WTC11 (cell line): Measurements from ENCODE around the gene TPST2.

ENCODE experiments used
- CREB1 ChIP-seq: sonication (generic); formaldehyde crosslinking; IDR thresholded peaks from 2 replicates; pipeline ENCODE4 v1.8.0; 2023; ENCODE audit warnings: mild to moderate bottlenecking, missing genetic modification reagents
- CTCF ChIP-seq: fragments of 200-600 bp; IDR thresholded peaks from 2 replicates; pipeline ENCODE4 v1.8.0; 2022; ENCODE audit warnings: antibody characterized with exemption
- FOXJ3 ChIP-seq: sonication (generic); formaldehyde crosslinking; IDR thresholded peaks from 2 replicates; pipeline ENCODE4 v1.9.0; 2021; ENCODE audit warnings: missing genetic modification reagents, mild to moderate bottlenecking, borderline replicate concordance
- FOXP1 ChIP-seq: sonication (generic); formaldehyde crosslinking; IDR thresholded peaks from 2 replicates; pipeline ENCODE4 v1.8.0; 2022; ENCODE audit warnings: missing genetic modification reagents, mild to moderate bottlenecking, moderate library complexity, borderline replicate concordance
- KAT7 ChIP-seq: sonication (generic); formaldehyde crosslinking; IDR thresholded peaks from 2 replicates; pipeline ENCODE4 v1.8.1; 2023; ENCODE audit warnings: missing genetic modification reagents, mild to moderate bottlenecking, borderline replicate concordance
- SMAD3 ChIP-seq: sonication (generic); formaldehyde crosslinking; IDR thresholded peaks from 2 replicates; pipeline ENCODE4 v1.8.0; 2022; ENCODE audit warnings: missing genetic modification reagents, mild to moderate bottlenecking, borderline replicate concordance
- ZNF121 ChIP-seq: sonication (generic); formaldehyde crosslinking; IDR thresholded peaks from 2 replicates; pipeline ENCODE4 v1.8.0; 2023; ENCODE audit warnings: missing genetic modification reagents
- TF ChIP-seq, protein P1 (sequence below): sonication (generic); formaldehyde crosslinking; conservative IDR thresholded peaks from 2 replicates; pipeline ENCODE4 v1.8.1; 2022; ENCODE audit warnings: mild to moderate bottlenecking, missing genetic modification reagents
- TF ChIP-seq, protein P2 (sequence below): sonication (generic); formaldehyde crosslinking; IDR thresholded peaks from 2 replicates; pipeline ENCODE4 v1.8.1; 2023; ENCODE audit warnings: mild to moderate bottlenecking, missing genetic modification reagents
- TF ChIP-seq, protein P3 (sequence below): sonication (generic); formaldehyde crosslinking; IDR thresholded peaks from 2 replicates; pipeline ENCODE4 v1.8.1; 2022; ENCODE audit warnings: low read depth, mild to moderate bottlenecking, moderate library complexity, missing genetic modification reagents, borderline replicate concordance
- TF ChIP-seq, protein P4 (sequence below): sonication (generic); formaldehyde crosslinking; IDR thresholded peaks from 2 replicates; pipeline ENCODE4 v1.8.1; 2023; ENCODE audit warnings: mild to moderate bottlenecking, missing genetic modification reagents

DNA sequence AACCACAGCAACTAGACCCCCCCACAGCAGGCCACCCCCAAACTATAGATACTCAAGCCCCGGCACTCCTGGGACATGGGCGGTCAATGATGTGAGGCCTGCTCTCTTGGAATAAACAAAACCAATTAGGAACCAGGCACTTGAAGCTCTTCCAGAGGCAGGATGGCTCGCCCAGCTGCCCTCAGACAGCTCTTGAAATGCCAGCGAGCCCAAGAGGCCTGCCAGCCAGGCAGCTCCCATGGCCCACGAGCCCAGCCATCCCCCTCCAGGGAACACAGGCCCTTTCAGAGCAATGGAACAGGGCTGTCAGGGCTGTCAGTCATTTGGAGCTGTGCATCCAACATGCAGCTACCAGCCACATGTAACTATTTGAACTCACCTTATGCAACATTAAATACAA, 43.6 kb downstream of the TPST2 start:
- TF ChIP-seq CTCF (no peak), ZNF121 (CRISPR knock-in tag) (no peak), FOXJ3 (CRISPR knock-in tag) (no peak), SMAD3 (CRISPR knock-in tag) (no peak), CREB1 (no peak), FOXP1 (no peak), KAT7 (no peak)
- TF ChIP-seq, protein P1, sequence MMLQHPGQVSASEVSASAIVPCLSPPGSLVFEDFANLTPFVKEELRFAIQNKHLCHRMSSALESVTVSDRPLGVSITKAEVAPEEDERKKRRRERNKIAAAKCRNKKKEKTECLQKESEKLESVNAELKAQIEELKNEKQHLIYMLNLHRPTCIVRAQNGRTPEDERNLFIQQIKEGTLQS (CRISPR knock-in tag), result no peak
- TF ChIP-seq, protein P2, sequence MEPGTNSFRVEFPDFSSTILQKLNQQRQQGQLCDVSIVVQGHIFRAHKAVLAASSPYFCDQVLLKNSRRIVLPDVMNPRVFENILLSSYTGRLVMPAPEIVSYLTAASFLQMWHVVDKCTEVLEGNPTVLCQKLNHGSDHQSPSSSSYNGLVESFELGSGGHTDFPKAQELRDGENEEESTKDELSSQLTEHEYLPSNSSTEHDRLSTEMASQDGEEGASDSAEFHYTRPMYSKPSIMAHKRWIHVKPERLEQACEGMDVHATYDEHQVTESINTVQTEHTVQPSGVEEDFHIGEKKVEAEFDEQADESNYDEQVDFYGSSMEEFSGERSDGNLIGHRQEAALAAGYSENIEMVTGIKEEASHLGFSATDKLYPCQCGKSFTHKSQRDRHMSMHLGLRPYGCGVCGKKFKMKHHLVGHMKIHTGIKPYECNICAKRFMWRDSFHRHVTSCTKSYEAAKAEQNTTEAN (CRISPR knock-in tag), result no peak
- TF ChIP-seq, protein P3, sequence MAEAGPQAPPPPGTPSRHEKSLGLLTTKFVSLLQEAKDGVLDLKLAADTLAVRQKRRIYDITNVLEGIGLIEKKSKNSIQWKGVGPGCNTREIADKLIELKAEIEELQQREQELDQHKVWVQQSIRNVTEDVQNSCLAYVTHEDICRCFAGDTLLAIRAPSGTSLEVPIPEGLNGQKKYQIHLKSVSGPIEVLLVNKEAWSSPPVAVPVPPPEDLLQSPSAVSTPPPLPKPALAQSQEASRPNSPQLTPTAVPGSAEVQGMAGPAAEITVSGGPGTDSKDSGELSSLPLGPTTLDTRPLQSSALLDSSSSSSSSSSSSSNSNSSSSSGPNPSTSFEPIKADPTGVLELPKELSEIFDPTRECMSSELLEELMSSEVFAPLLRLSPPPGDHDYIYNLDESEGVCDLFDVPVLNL (CRISPR knock-in tag), result no peak
- TF ChIP-seq, protein P4, sequence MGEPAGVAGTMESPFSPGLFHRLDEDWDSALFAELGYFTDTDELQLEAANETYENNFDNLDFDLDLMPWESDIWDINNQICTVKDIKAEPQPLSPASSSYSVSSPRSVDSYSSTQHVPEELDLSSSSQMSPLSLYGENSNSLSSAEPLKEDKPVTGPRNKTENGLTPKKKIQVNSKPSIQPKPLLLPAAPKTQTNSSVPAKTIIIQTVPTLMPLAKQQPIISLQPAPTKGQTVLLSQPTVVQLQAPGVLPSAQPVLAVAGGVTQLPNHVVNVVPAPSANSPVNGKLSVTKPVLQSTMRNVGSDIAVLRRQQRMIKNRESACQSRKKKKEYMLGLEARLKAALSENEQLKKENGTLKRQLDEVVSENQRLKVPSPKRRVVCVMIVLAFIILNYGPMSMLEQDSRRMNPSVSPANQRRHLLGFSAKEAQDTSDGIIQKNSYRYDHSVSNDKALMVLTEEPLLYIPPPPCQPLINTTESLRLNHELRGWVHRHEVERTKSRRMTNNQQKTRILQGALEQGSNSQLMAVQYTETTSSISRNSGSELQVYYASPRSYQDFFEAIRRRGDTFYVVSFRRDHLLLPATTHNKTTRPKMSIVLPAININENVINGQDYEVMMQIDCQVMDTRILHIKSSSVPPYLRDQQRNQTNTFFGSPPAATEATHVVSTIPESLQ (CRISPR knock-in tag), result no peak
